GM19452 (cell line): ENCODE results near the gene RILPL1.
"Not testable (repeated sequence)": the region's sequence is repeated elsewhere in the genome, so short reads cannot be mapped to it uniquely, and the experiment has no call there.

Experiments used
- ATAC-seq: cut with Tn5 transposase; IDR thresholded peaks from one replicate; pipeline ENCODE4 v1.9.1; 2021; ENCODE audit not compliant: unreplicated experiment

The RILPL1 gene

GRCh38 chr12:123468786-123469185 is 64.7 kb downstream of the RILPL1 start:
- ATAC-seq, result peak; percentile 72

- no peak for ATAC-seq
Observed at GRCh38 chr12:123465084-123465483, 68.4 kb downstream of the RILPL1 start.

- not testable (repeated sequence) for ATAC-seq
Observed at GRCh38 chr12:123463174-123463573, 70.3 kb downstream of the RILPL1 start.

GRCh38 chr12:123457980-123458779 is 75.3 kb downstream of the RILPL1 start, which contains the start of gene SNRNP35:
Gene SNRNP35, plus strand, starts transcription at chr12:123458139. Its CDS starts 7,402 bp downstream, at chr12:123465541.
- ATAC-seq, result peak; percentile 49

GRCh38 chr12:123453165-123453564 is 80.4 kb downstream of the RILPL1 start:
- ATAC-seq, result no peak

GRCh38 chr12:123452276-123452550 is 81.3 kb downstream of the RILPL1 start:
- ATAC-seq, result not testable (repeated sequence)

- ATAC-seq, result no peak
Observed at GRCh38 chr12:123450636-123451035, 82.9 kb downstream of the RILPL1 start.

GRCh38 chr12:123449856-123450255 is 83.7 kb downstream of the RILPL1 start:
- ATAC-seq, result no peak

GRCh38 chr12:123449249-123449733 is 84.2 kb downstream of the RILPL1 start:
- no peak for ATAC-seq

- no peak for ATAC-seq
Observed at GRCh38 chr12:123446333-123446713, 87.2 kb downstream of the RILPL1 start.

GRCh38 chr12:123445388-123446332 is 87.9 kb downstream of the RILPL1 start:
- no peak for ATAC-seq

- ATAC-seq, result no peak
Observed at GRCh38 chr12:123444092-123445026, 89.2 kb downstream of the RILPL1 start.

- ATAC-seq, result no peak
Observed at GRCh38 chr12:123442774-123443173, 90.7 kb downstream of the RILPL1 start.

GRCh38 chr12:123441523-123442164 is 91.9 kb downstream of the RILPL1 start:
- ATAC-seq, result no peak

- peak; percentile 84 for ATAC-seq
Observed at GRCh38 chr12:123436017-123436964, 97.2 kb downstream of the RILPL1 start, which contains the start of gene RILPL2. Gene RILPL2, minus strand, starts transcription at chr12:123436684. Its CDS starts 264 bp downstream, at chr12:123436420.

- ATAC-seq, result no peak
Observed at GRCh38 chr12:123435636-123436016, 97.9 kb downstream of the RILPL1 start.

GRCh38 chr12:123433615-123434014 is 99.9 kb downstream of the RILPL1 start:
- ATAC-seq, result no peak

- not testable (repeated sequence) for ATAC-seq
Observed at GRCh38 chr12:123431951-123432817, 101.3 kb downstream of the RILPL1 start.
